Type B pancreatic cell (in vitro differentiated cells): ENCODE results near the gene EIF2B5. TPM values are rescaled to one million over a fixed set of nuclear protein-coding genes. Genes with fewer than 3 reads are reported as not detected.
"Not testable (repeated sequence)": the region's sequence is repeated elsewhere in the genome, so short reads cannot be mapped to it uniquely, and the experiment has no call there.

Experiments
- DNase-seq: peaks from one replicate; pipeline ENCODE4 v3.0.0; 2021; ENCODE audit warnings: mixed read lengths; ENCODE audit not compliant: unreplicated experiment; ENCODE audit errors: extremely low spot score
- H3K27ac Mint-ChIP-seq: 2 replicates; pipeline ENCODE4 v1.8.0; 2021; ENCODE audit warnings: mild to moderate bottlenecking, mixed read lengths
- H3K27me3 Mint-ChIP-seq: 2 replicates; pipeline ENCODE4 v1.8.0; 2021; ENCODE audit warnings: mixed read lengths
- H3K36me3 Mint-ChIP-seq: 2 replicates; pipeline ENCODE4 v1.8.0; 2021; ENCODE audit warnings: mixed read lengths
- H3K4me1 Mint-ChIP-seq: one replicate; pipeline ENCODE4 v1.8.0; 2021; ENCODE audit warnings: mixed read lengths; ENCODE audit not compliant: unreplicated experiment
- H3K4me3 Mint-ChIP-seq: 2 replicates; pipeline ENCODE4 v1.8.0; 2021; ENCODE audit warnings: mild to moderate bottlenecking, mixed read lengths
- H3K9me3 Mint-ChIP-seq: 2 replicates; pipeline ENCODE4 v1.8.0; 2021; ENCODE audit warnings: mixed read lengths
- total RNA-seq: library from RNA; stranded (reverse); gene quantifications from 2 replicates; pipeline ENCODE4 v1.2.1, GENCODE V29; 2021; ENCODE audit warnings: low replicate concordance
- TF ChIP-seq, protein P1 (sequence below): fragments of 200-600 bp; sonication (generic); conservative IDR thresholded peaks from 2 replicates; pipeline ENCODE4 v1.5.0; 2021; ENCODE audit warnings: antibody characterized with exemption, mild to moderate bottlenecking

Gene EIF2B5
- total RNA-seq, 1 donor from 2014 or later: 43.9 TPM

DNA sequence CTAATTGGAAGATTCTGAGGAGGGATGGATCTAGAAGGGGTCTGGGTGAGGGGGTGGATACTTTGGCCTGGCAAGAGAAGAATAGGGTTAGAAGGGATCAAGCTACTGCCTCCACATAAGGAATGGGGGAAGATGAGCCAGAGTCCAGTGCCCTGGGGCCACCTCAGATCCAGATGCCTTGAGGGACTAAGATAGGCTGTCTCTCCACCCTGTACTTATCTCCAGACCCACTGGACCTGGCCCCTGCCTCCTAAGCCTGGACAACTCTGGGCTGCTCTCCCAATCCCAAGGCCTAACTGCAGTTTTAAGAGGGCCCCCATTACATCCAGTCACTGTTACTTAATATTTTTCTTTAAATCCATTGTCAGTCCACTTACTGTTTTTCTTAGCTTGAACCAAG, 22.0 kb downstream of the EIF2B5 start:
- peak overlapping the region; percentile 98 for H3K4me3 Mint-ChIP-seq
- H3K27ac Mint-ChIP-seq: peak overlapping the region; percentile 84
- peaks cover 4% of the 10 kb centered on the region for H3K36me3 Mint-ChIP-seq
- H3K4me1 Mint-ChIP-seq: peaks cover 32% of the 10 kb centered on the region
- no peak for DNase-seq
- H3K9me3 Mint-ChIP-seq: no peaks in the 10 kb centered on the region
- TF ChIP-seq, protein P1, sequence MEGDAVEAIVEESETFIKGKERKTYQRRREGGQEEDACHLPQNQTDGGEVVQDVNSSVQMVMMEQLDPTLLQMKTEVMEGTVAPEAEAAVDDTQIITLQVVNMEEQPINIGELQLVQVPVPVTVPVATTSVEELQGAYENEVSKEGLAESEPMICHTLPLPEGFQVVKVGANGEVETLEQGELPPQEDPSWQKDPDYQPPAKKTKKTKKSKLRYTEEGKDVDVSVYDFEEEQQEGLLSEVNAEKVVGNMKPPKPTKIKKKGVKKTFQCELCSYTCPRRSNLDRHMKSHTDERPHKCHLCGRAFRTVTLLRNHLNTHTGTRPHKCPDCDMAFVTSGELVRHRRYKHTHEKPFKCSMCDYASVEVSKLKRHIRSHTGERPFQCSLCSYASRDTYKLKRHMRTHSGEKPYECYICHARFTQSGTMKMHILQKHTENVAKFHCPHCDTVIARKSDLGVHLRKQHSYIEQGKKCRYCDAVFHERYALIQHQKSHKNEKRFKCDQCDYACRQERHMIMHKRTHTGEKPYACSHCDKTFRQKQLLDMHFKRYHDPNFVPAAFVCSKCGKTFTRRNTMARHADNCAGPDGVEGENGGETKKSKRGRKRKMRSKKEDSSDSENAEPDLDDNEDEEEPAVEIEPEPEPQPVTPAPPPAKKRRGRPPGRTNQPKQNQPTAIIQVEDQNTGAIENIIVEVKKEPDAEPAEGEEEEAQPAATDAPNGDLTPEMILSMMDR: no peak
- H3K27me3 Mint-ChIP-seq: no peaks in the 10 kb centered on the region

DNA sequence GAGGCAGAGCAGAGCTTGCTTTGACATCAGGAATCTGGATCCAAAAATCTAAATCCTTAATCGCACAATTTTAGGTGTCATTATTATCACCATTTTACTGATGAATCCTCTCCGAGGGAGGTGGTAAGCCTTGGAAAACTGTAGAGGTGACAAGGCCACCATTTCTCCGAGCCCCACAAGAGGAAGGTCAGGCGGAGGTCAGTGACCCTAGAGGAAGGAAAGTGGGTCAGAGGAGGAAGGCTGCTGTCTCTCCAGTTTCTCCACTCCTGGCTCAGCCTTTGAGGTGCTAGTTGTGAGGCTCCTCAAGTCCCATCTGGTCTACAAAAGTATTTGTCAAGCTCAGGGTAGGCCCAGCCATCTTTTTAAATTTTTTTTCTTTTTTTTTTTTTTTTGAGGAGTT, 23.2 kb downstream of the EIF2B5 start:
- TF ChIP-seq, protein P1: no peak
- peaks cover 30% of the 10 kb centered on the region for H3K4me1 Mint-ChIP-seq
- DNase-seq: no peak
- H3K36me3 Mint-ChIP-seq: peaks cover 4% of the 10 kb centered on the region
- H3K27ac Mint-ChIP-seq: no peak overlapping the region
- H3K9me3 Mint-ChIP-seq: no peaks in the 10 kb centered on the region
- H3K27me3 Mint-ChIP-seq: no peaks in the 10 kb centered on the region
- H3K4me3 Mint-ChIP-seq: no peak overlapping the region

DNA sequence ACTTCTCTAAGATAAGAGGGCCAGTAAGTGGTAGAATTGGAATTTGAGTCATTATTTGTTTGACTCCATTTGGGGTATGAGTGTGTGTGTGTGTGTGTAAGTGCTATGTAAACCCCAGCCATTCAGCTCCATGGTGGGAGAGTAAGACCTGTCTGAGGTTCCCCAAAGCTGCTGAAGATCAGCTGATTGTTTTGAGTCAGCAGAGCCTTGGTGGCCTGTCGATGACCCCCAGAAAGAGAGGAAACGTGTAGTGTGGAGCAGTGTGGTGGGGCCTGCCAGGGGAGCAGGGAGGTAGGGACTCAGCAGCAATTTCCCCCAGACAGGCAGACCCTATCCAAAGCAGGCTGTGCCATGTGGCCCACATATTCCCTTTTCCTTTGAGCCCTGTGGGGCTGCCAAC, 25.3 kb downstream of the EIF2B5 start:
- TF ChIP-seq, protein P1: no peak
- peaks cover 27% of the 10 kb centered on the region for H3K4me1 Mint-ChIP-seq
- no peaks in the 10 kb centered on the region for H3K27me3 Mint-ChIP-seq
- DNase-seq: no peak
- peaks cover 9% of the 10 kb centered on the region for H3K36me3 Mint-ChIP-seq
- no peak overlapping the region for H3K4me3 Mint-ChIP-seq
- no peak overlapping the region for H3K27ac Mint-ChIP-seq
- H3K9me3 Mint-ChIP-seq: no peaks in the 10 kb centered on the region

DNA sequence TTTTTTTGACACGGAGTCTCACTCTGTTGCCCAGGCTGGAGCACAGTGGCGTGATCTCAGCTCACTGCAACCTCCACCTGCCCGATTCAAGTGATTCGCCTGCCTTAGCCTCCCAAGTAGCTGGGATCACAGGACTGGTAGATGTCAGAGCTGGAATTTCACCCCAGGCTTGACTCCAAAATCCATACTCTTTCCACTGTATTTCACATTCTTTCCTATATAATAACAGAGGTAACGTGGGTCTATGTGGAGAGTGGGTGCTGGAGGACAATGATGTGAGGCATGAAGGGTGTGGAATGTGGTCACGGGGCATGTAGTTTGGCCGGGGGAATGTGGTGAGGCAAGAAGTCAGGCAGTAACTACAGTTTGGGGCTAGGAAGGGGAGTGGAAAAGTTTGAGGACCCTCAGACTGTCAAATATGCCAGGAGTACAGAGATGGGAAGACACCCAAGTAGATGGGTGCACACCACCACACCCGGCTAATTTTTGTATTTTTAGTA, 27.5 kb downstream of the EIF2B5 start:
- Mint-ChIP-seq H3K4me1 (peaks cover 21% of the 10 kb centered on the region), H3K36me3 (peaks cover 12% of the 10 kb centered on the region)
- not testable (repeated sequence) for DNase-seq, H3K27ac Mint-ChIP-seq, H3K4me3 Mint-ChIP-seq, H3K9me3 Mint-ChIP-seq, H3K27me3 Mint-ChIP-seq

DNA sequence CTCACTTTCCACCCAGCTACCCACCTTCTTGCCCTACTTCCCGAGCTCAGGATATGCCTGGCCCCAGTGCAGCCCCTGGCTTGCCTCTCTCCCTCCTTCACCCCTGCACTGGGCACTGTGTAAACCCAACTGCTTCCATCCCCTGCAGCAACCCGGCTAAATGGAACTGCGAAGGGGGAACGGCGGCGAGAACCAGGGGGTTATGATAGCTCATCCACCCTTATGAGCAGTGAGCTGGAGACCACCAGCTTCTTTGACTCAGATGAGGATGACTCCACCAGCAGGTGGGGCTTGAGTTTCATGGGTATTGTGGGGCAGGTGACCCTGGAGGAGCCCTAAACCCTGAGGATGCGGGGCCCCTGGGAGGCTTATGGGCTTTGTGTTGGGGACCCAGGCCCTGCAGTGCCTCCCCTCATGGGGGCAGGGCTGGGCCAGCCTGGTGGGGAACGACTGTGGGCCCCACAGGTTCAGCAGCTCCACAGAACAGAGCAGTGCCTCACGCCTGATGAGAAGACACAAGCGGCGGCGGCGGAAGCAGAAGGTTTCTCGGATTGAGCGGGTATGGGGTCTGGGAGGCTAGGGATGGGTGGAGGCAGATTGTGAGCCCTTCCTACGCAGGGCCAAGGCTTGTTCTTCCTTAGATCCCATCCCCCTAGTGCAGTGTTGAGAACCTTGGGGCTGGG, 29.6 kb downstream of the EIF2B5 start:
- DNase-seq: no peak
- no peaks in the 10 kb centered on the region for H3K9me3 Mint-ChIP-seq
- no peak overlapping the region for H3K4me3 Mint-ChIP-seq
- TF ChIP-seq, protein P1: no peak
- peaks cover 19% of the 10 kb centered on the region for H3K36me3 Mint-ChIP-seq
- H3K4me1 Mint-ChIP-seq: peaks cover 13% of the 10 kb centered on the region
- H3K27ac Mint-ChIP-seq: no peak overlapping the region
- no peaks in the 10 kb centered on the region for H3K27me3 Mint-ChIP-seq

DNA sequence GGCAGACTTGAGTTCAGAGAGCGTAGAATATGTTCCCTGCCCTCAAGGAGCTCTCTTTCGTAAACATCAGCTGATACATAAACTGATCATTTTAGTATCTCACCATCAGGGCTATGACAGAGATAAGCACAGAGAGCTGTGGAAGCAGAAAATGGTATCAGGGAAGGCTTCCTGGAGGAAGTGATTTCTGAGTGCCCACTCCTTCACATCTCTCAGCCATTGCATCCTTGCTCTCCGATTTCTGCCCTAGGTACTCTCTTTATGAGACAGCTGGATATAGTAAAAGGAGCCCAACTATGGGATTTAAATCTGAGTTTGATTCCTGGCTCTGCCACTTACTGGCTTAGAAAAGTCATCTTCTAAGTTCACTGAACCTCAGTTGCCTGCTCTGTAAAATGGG, 30.4 kb downstream of the EIF2B5 start:
- Mint-ChIP-seq H3K9me3 (no peaks in the 10 kb centered on the region), H3K36me3 (peaks cover 19% of the 10 kb centered on the region), H3K27me3 (no peaks in the 10 kb centered on the region), H3K4me1 (peaks cover 7% of the 10 kb centered on the region), H3K4me3 (no peak overlapping the region), H3K27ac (no peak overlapping the region)
- DNase-seq: no peak
- TF ChIP-seq, protein P1: no peak
